ENCODE data around the gene DELE1. TPM values are rescaled to one million over a fixed set of nuclear protein-coding genes. Genes with fewer than 3 reads are reported as not detected.
"Not testable (repeated sequence)": the region's sequence is repeated elsewhere in the genome, so short reads cannot be mapped to it uniquely, and the experiment has no call there.

Gene DELE1
- total RNA-seq, 1 donor from 2014 or later = 93.5 TPM

GRCh38 chr5:141919218-141920119 is 4.2 kb upstream of the DELE1 start:
- H3K4me3 Mint-ChIP-seq = no peak overlapping the region
- H3K27me3 Mint-ChIP-seq (ENCODE audit: low read depth) = peaks cover 11% of the 10 kb centered on the region
- H3K36me3 Mint-ChIP-seq (ENCODE audit: low read depth) = peaks cover 3% of the 10 kb centered on the region
- H3K4me1 Mint-ChIP-seq = peaks cover 25% of the 10 kb centered on the region
- TF ChIP-seq, protein P1, sequence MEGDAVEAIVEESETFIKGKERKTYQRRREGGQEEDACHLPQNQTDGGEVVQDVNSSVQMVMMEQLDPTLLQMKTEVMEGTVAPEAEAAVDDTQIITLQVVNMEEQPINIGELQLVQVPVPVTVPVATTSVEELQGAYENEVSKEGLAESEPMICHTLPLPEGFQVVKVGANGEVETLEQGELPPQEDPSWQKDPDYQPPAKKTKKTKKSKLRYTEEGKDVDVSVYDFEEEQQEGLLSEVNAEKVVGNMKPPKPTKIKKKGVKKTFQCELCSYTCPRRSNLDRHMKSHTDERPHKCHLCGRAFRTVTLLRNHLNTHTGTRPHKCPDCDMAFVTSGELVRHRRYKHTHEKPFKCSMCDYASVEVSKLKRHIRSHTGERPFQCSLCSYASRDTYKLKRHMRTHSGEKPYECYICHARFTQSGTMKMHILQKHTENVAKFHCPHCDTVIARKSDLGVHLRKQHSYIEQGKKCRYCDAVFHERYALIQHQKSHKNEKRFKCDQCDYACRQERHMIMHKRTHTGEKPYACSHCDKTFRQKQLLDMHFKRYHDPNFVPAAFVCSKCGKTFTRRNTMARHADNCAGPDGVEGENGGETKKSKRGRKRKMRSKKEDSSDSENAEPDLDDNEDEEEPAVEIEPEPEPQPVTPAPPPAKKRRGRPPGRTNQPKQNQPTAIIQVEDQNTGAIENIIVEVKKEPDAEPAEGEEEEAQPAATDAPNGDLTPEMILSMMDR (conservative IDR thresholded peaks at IDR 0.05) = no peak
- DNase-seq (ENCODE audit: low read depth, low spot score) = no peak
- no peaks in the 10 kb centered on the region for H3K9me3 Mint-ChIP-seq
- H3K27ac Mint-ChIP-seq (ENCODE audit: unreplicated experiment) = no peak overlapping the region

- TF ChIP-seq, protein P1 (conservative IDR thresholded peaks at IDR 0.05) = no peak
- Mint-ChIP-seq H3K9me3 (no peaks in the 10 kb centered on the region), H3K36me3 (ENCODE audit: low read depth) (peaks cover 7% of the 10 kb centered on the region), H3K27me3 (ENCODE audit: low read depth) (peaks cover 11% of the 10 kb centered on the region), H3K4me3 (peak overlapping the region; percentile 81), H3K4me1 (peaks cover 25% of the 10 kb centered on the region), H3K27ac (ENCODE audit: unreplicated experiment) (no peak overlapping the region)
- no peak for DNase-seq (ENCODE audit: low read depth, low spot score)
These were observed 2.9 kb upstream of the DELE1 start for GRCh38 chr5:141920771-141921170.

GRCh38 chr5:141922827-141923447 is 734 bp upstream of the DELE1 start:
- H3K4me1 Mint-ChIP-seq = peaks cover 34% of the 10 kb centered on the region
- DNase-seq (ENCODE audit: low read depth, low spot score); H3K27me3 Mint-ChIP-seq (ENCODE audit: low read depth); H3K27ac Mint-ChIP-seq (ENCODE audit: unreplicated experiment); H3K9me3 Mint-ChIP-seq; H3K36me3 Mint-ChIP-seq (ENCODE audit: low read depth): not testable (repeated sequence)
- H3K4me3 Mint-ChIP-seq = peak overlapping the region; percentile 90

GRCh38 chr5:141926434-141926833 is 2.8 kb downstream of the DELE1 start:
- peak overlapping the region; percentile 73 for H3K4me3 Mint-ChIP-seq
- no peak for DNase-seq (ENCODE audit: low read depth, low spot score)
- H3K36me3 Mint-ChIP-seq (ENCODE audit: low read depth) = peaks cover 13% of the 10 kb centered on the region
- no peaks in the 10 kb centered on the region for H3K9me3 Mint-ChIP-seq
- H3K27ac Mint-ChIP-seq (ENCODE audit: unreplicated experiment) = no peak overlapping the region
- H3K27me3 Mint-ChIP-seq (ENCODE audit: low read depth) = no peaks in the 10 kb centered on the region
- peaks cover 30% of the 10 kb centered on the region for H3K4me1 Mint-ChIP-seq
- TF ChIP-seq, protein P1 (conservative IDR thresholded peaks at IDR 0.05) = no peak

GRCh38 chr5:141928051-141928450 is 4.4 kb downstream of the DELE1 start:
- Mint-ChIP-seq H3K36me3 (ENCODE audit: low read depth) (peaks cover 13% of the 10 kb centered on the region), H3K27me3 (ENCODE audit: low read depth) (no peaks in the 10 kb centered on the region), H3K9me3 (no peaks in the 10 kb centered on the region), H3K4me1 (peaks cover 26% of the 10 kb centered on the region), H3K4me3 (no peak overlapping the region), H3K27ac (ENCODE audit: unreplicated experiment) (no peak overlapping the region)
- TF ChIP-seq, protein P1 (conservative IDR thresholded peaks at IDR 0.05) = no peak
- no peak for DNase-seq (ENCODE audit: low read depth, low spot score)
